ELR (cell line): ENCODE results near the gene FBXL5.

Experiments
- DNase-seq: peaks from one replicate; pipeline ENCODE4 v3.0.0-alpha.2; 2015; ENCODE audit warnings: low read depth

Gene FBXL5

GRCh38 chr4:15676899-15677298, 21.7 kb upstream of the FBXL5 start:
- DNase-seq, result no peak

GRCh38 chr4:15676039-15676438, 20.9 kb upstream of the FBXL5 start:
- DNase-seq, result no peak

GRCh38 chr4:15675356-15675755, 20.2 kb upstream of the FBXL5 start:
- no peak for DNase-seq

GRCh38 chr4:15674926-15675325, 19.8 kb upstream of the FBXL5 start:
- DNase-seq, result no peak

- no peak for DNase-seq
Measured at GRCh38 chr4:15674046-15674445, 18.9 kb upstream of the FBXL5 start.

- no peak for DNase-seq
Measured at GRCh38 chr4:15673337-15673736, 18.2 kb upstream of the FBXL5 start.

GRCh38 chr4:15672101-15672500, 16.9 kb upstream of the FBXL5 start:
- no peak for DNase-seq

GRCh38 chr4:15670576-15670975, 15.4 kb upstream of the FBXL5 start:
- no peak for DNase-seq

- DNase-seq, result no peak
Measured at GRCh38 chr4:15668566-15669435, 13.6 kb upstream of the FBXL5 start.

GRCh38 chr4:15667006-15667405, 11.8 kb upstream of the FBXL5 start:
- no peak for DNase-seq

- DNase-seq, result peak; percentile 90
Measured at GRCh38 chr4:15665753-15666365, 10.7 kb upstream of the FBXL5 start.

- DNase-seq, result peak; percentile 16
Measured at GRCh38 chr4:15659768-15660570, 4.8 kb upstream of the FBXL5 start.

GRCh38 chr4:15658781-15659180, 3.6 kb upstream of the FBXL5 start:
- no peak for DNase-seq

GRCh38 chr4:15658136-15658770, 3.1 kb upstream of the FBXL5 start:
- no peak for DNase-seq

GRCh38 chr4:15657366-15657765, 2.2 kb upstream of the FBXL5 start:
- DNase-seq, result no peak

GRCh38 chr4:15656038-15656470, 897 bp upstream of the FBXL5 start:
- DNase-seq, result no peak

GRCh38 chr4:15654593-15655222, 449 bp downstream of the FBXL5 start:
- DNase-seq, result peak; percentile 55

- DNase-seq, result peak; percentile 68
Measured at GRCh38 chr4:15653864-15654592, 1.1 kb downstream of the FBXL5 start.

- DNase-seq, result peak; percentile 19
Measured at GRCh38 chr4:15653420-15653819, 1.7 kb downstream of the FBXL5 start.

- no peak for DNase-seq
Measured at GRCh38 chr4:15652841-15653240, 2.3 kb downstream of the FBXL5 start.

- no peak for DNase-seq
Measured at GRCh38 chr4:15652191-15652590, 3.0 kb downstream of the FBXL5 start.
